Smooth muscle cell (in vitro differentiated cells): ENCODE data around the gene CHRNA9. TPM values are rescaled to one million over a fixed set of nuclear protein-coding genes. Genes with fewer than 3 reads are reported as not detected.

ENCODE experiments used
- DNase-seq: peaks from one replicate; lab custom pipeline; 2025; ENCODE audit not compliant: unreplicated experiment; lab: John Stamatoyannopoulos, UW
- H2AFZ ChIP-seq: fragments of 200-600 bp; sonication (generic); 2 replicates; pipeline ENCODE4 v1.6.0; 2016; ENCODE audit warnings: antibody characterized with exemption, low read depth, mild to moderate bottlenecking
- H3F3A ChIP-seq: fragments of 200-600 bp; sonication (generic); 2 replicates; pipeline ENCODE4 v1.6.0; 2017; ENCODE audit warnings: antibody characterized with exemption, low read depth
- H3K27ac ChIP-seq: fragments of 200-600 bp; sonication (generic); 2 replicates; pipeline ENCODE4 v1.5.1; 2016; ENCODE audit warnings: low read depth, mild to moderate bottlenecking
- H3K27me3 ChIP-seq: fragments of 200-600 bp; sonication (generic); 2 replicates; pipeline ENCODE4 v1.6.1; 2016; ENCODE audit warnings: low read depth, mild to moderate bottlenecking
- H3K36me3 ChIP-seq: fragments of 200-600 bp; sonication (generic); 2 replicates; pipeline ENCODE4 v1.5.1; 2016; ENCODE audit warnings: low read depth
- H3K4me1 ChIP-seq: fragments of 200-600 bp; sonication (generic); 2 replicates; pipeline ENCODE4 v1.5.1; 2016; ENCODE audit warnings: low read depth
- H3K4me2 ChIP-seq: fragments of 200-600 bp; sonication (generic); 2 replicates; pipeline ENCODE4 v1.6.0; 2016; ENCODE audit warnings: mild to moderate bottlenecking
- H3K4me3 ChIP-seq: fragments of 200-600 bp; sonication (generic); 2 replicates; pipeline ENCODE4 v1.5.1; 2016; ENCODE audit warnings: mild to moderate bottlenecking
- H3K79me2 ChIP-seq: fragments of 200-600 bp; sonication (generic); 2 replicates; pipeline ENCODE4 v1.6.0; 2016; ENCODE audit warnings: low read depth, mild to moderate bottlenecking
- H3K9ac ChIP-seq: fragments of 200-600 bp; sonication (generic); 2 replicates; pipeline ENCODE4 v1.6.0; 2016; ENCODE audit warnings: low read depth
- H3K9me3 ChIP-seq: fragments of 200-600 bp; sonication (generic); replicated peaks from 2 replicates; pipeline ENCODE4 v1.5.1; 2016; ENCODE audit warnings: low read depth
- H4K20me1 ChIP-seq: fragments of 200-600 bp; sonication (generic); 2 replicates; pipeline ENCODE4 v1.6.0; 2016; ENCODE audit warnings: low read depth
- WGBS: methylation state at CpG from one replicate; pipeline ENCODE4 v1.1.7; 2016; ENCODE audit warnings: low lambda C conversion rate; 5-methylcytosine and 5-hydroxymethylcytosine counted together
- polyA plus RNA-seq: library from polyadenylated mRNA; unstranded; fragments of >200 nt; fragmentation: Nextera tagmentation; extraction: Ambion mirVana; gene quantifications from 2 replicates; pipeline ENCODE4 v1.2.1, GENCODE V29; 2016
- total RNA-seq: library from RNA; depleted of rRNA; stranded (reverse); fragments of >200 nt; gene quantifications from 2 replicates; pipeline ENCODE4 v1.2.3, GENCODE V29; 2014
- TF ChIP-seq, protein P1 (sequence below): fragments of 200-600 bp; sonication (generic); IDR thresholded peaks from 2 replicates; pipeline ENCODE4 v1.5.1; 2017; ENCODE audit warnings: borderline replicate concordance, mild to moderate bottlenecking, antibody characterized with exemption; ENCODE audit not compliant: insufficient read depth, poor library complexity, severe bottlenecking

The CHRNA9 gene
- total and polyA plus RNA-seq, 2 experiments from 2014 or later, result 2.4 to 15.8 TPM

DNA sequence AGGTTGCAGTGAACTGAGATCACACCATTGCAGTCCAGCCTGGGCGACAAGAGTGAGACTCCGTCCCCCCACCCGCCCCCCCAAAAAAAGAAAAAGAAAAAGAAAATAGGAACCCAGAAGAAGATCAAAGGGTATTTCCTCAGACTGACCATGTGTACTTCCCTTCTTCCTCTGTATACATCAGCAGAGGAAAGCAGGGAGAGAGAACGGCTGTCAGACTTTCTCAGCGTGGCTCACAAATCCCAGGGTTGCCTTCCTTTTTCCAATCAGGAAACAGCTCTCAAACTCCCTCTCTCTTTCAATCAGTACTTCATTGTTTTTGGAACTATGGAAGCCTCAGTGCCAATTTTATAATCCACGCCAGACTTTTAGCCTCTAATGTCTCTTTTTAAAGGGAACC lies 59.1 kb downstream of the CHRNA9 start:
- WGBS, result 50% methylated on average over 3 of the region's 6 CpGs
- Histone ChIP-seq H3K4me1 (peaks cover 7% of the 10 kb centered on the region), H2AFZ (peak overlapping the region; percentile 44), H3K9ac (no peak overlapping the region), H3K4me2 (no peak overlapping the region), H3K79me2 (no peaks in the 10 kb centered on the region), H3K27ac (no peak overlapping the region), H3K4me3 (no peak overlapping the region), H3K36me3 (no peaks in the 10 kb centered on the region), H3K9me3 (no peaks in the 10 kb centered on the region), H4K20me1 (no peaks in the 10 kb centered on the region), H3F3A (peaks cover 3% of the 10 kb centered on the region), H3K27me3 (no peaks in the 10 kb centered on the region)
- TF ChIP-seq, protein P1, sequence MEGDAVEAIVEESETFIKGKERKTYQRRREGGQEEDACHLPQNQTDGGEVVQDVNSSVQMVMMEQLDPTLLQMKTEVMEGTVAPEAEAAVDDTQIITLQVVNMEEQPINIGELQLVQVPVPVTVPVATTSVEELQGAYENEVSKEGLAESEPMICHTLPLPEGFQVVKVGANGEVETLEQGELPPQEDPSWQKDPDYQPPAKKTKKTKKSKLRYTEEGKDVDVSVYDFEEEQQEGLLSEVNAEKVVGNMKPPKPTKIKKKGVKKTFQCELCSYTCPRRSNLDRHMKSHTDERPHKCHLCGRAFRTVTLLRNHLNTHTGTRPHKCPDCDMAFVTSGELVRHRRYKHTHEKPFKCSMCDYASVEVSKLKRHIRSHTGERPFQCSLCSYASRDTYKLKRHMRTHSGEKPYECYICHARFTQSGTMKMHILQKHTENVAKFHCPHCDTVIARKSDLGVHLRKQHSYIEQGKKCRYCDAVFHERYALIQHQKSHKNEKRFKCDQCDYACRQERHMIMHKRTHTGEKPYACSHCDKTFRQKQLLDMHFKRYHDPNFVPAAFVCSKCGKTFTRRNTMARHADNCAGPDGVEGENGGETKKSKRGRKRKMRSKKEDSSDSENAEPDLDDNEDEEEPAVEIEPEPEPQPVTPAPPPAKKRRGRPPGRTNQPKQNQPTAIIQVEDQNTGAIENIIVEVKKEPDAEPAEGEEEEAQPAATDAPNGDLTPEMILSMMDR, result no peak
- DNase-seq, result no peak

DNA sequence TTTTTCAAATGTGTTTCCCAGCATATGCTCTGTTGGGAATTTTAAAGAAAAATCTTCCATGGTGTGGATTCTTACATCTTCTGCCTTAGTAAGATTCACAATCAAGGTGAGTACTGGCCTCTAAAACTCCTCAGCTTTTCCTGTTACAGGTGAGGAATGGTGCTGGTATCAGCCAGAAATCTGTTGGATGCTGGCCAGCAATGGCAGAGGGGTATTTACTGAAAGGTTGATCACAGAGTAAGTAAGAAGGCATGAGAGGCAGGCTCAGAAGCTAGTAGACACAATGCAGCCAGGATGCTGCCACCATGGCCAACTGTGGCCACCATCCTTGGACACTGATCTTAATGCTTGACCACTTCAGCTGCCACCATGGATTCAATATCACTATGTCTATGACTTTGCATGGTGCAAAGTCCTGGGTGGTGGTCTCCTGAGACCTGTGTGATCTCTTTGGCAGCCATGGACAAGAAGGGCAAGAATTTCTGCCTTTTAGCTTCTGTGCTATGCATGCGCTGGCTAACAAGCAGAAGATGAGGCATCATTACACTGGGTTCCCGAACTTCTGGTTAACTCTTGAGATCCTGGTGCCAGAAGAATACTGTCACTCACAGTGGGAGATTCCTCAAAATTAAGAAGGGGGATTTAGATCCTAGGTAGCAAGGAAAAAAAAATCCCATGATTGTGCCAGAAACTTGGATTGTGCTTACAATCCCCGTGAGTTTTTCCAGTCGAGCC lies 60.2 kb downstream of the CHRNA9 start:
- no peak overlapping the region for H3K4me3 ChIP-seq
- H3K4me1 ChIP-seq, result peaks cover 7% of the 10 kb centered on the region
- peaks cover 3% of the 10 kb centered on the region for H3F3A ChIP-seq
- no peak overlapping the region for H3K4me2 ChIP-seq
- no peak for DNase-seq
- no peaks in the 10 kb centered on the region for H4K20me1 ChIP-seq
- H3K27me3 ChIP-seq, result no peaks in the 10 kb centered on the region
- no peak overlapping the region for H3K9ac ChIP-seq
- WGBS, result 85% methylated on average over 4 of the region's 4 CpGs
- TF ChIP-seq, protein P1, result no peak
- H3K9me3 ChIP-seq, result no peaks in the 10 kb centered on the region
- no peak overlapping the region for H2AFZ ChIP-seq
- no peak overlapping the region for H3K27ac ChIP-seq
- H3K36me3 ChIP-seq, result no peaks in the 10 kb centered on the region
- H3K79me2 ChIP-seq, result no peaks in the 10 kb centered on the region

DNA sequence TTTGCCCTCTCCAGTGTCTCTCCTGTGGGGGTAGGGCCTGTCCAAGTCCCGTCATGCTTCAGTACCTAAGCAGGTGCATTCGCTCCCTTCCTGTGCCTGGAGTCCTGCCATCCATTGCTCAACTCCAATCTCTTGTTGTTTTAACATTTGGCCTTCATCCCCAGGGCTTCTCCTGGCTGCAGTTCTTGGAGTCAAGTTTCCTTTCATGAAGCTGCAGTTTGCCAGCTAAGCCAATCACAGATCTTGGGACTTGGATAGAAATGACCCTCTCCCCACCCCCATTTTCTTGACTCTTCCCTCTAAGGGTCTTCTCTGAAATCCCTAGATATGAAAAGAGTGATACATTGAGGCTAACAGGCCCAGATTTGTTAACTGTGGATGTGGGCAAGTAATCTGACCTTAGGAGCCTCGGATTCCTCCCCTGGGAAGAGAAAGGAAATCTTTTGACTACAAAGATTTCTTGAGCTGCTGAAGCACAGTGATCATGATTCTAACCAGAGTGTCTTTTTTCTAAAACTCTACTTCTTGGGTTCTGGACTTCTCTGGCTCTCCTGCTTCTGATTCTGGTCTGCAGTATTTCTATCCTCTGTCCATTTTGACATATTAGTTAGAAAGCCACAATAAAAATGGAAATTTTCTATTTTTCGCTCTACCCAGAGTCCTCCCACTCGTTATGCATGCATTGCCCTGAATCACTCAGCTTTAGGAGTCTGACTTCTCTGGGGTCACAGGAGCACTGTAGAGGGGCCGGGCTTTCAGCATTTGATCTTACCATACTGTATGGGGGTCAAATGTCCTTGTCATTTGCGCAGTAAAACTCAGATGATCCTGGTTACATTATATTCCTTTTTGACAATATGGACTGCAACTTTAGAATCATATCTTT lies 61.0 kb downstream of the CHRNA9 start:
- 77% methylated on average over 7 of the region's 7 CpGs for WGBS
- TF ChIP-seq, protein P1, result no peak
- no peak overlapping the region for H3K4me3 ChIP-seq

More for the DNA sequence above, 61.0 kb downstream of the CHRNA9 start:
- Histone ChIP-seq H3K36me3 (no peaks in the 10 kb centered on the region), H3F3A (peaks cover 3% of the 10 kb centered on the region), H3K4me1 (peaks cover 7% of the 10 kb centered on the region), H3K9me3 (no peaks in the 10 kb centered on the region), H2AFZ (peak overlapping the region; percentile 54), H4K20me1 (no peaks in the 10 kb centered on the region), H3K27ac (no peak overlapping the region), H3K27me3 (no peaks in the 10 kb centered on the region), H3K4me2 (no peak overlapping the region), H3K9ac (no peak overlapping the region), H3K79me2 (no peaks in the 10 kb centered on the region)
- no peak for DNase-seq
